Psoas muscle (tissue), 8 donors: ENCODE results near the gene SWSAP1. TPM values are rescaled to one million over a fixed set of nuclear protein-coding genes. Genes with fewer than 3 reads are reported as not detected.

Experiments used
- ATAC-seq, 4 donors: fragments of 200-7000 bp; cut with Tn5 transposase; one replicate each; pipeline ENCODE4 v1.9.1; 2020; ENCODE audit warnings: moderate library complexity in 3 of 4, mild to moderate bottlenecking in 2 of 4
- DNase-seq, 2 donors: peaks; one replicate each; pipeline ENCODE4 v3.0.0-alpha.2; 2020
- H3K27ac ChIP-seq: fragments of 200-600 bp; one replicate; pipeline ENCODE4 v1.8.0; 2022
- H3K27me3 ChIP-seq, 3 donors: fragments of 200-600 bp in 1 of 3; one replicate each; pipeline versions ENCODE4 v1.6.1 to v1.8.0; 2013 to 2022; ENCODE audit warnings: low read length in 2 of 3, mild to moderate bottlenecking in 2 of 3, moderate library complexity in 1 of 3; ENCODE audit not compliant: insufficient read depth in 3 of 3
- H3K36me3 ChIP-seq, 2 donors: fragments of 200-600 bp in 1 of 2; one replicate each; pipeline versions ENCODE4 v1.6.1 to v1.8.0; 2013 to 2022; ENCODE audit warnings: low read depth in 1 of 2, mild to moderate bottlenecking in 1 of 2, moderate library complexity in 1 of 2; ENCODE audit not compliant: insufficient read depth in 1 of 2
- H3K4me1 ChIP-seq: fragments of 200-600 bp; one replicate; pipeline ENCODE4 v1.8.0; 2022
- H3K4me3 ChIP-seq: fragments of 200-600 bp; one replicate; pipeline ENCODE4 v1.8.0; 2022; ENCODE audit warnings: mild to moderate bottlenecking
- H3K9me3 ChIP-seq: fragments of 200-600 bp; one replicate; pipeline ENCODE4 v1.8.0; 2022
- CTCF ChIP-seq: fragments of 200-600 bp; IDR thresholded peaks from one replicate; pipeline ENCODE4 v1.8.0; 2022; ENCODE audit warnings: antibody characterized with exemption
- WGBS, 3 donors: extraction: QIAGEN DNeasy Blood & Tissue Kit; methylation state at CpG; one replicate each; pipeline versions ENCODE4 v1.1.6 to v1.1.7; 2013; 5-methylcytosine and 5-hydroxymethylcytosine counted together
- intact Hi-C, 2 donors: fragments of 100-400 bp; cut with DNase I; formaldehyde crosslinking; loops; one replicate each; pipeline versions ENCODE4 v1.11.0 to v1.14.2; 2022
- polyA plus RNA-seq, 3 donors: library from polyadenylated mRNA; stranded (reverse); fragments of 200-250 nt; gene quantifications; one replicate each; pipeline ENCODE4 v1.2.3, GENCODE V29; 2013
- total RNA-seq, 4 donors: library from RNA; stranded (reverse); fragmentation: NEBNext Ultra II Directional in 2 of 4; extraction: Animal tissue kit (Norgen Biotek cat#: 25700) in 2 of 4; gene quantifications; one replicate each; pipeline versions ENCODE4 v1.2.1 to v1.2.4, GENCODE V29; 2021 to 2023
- donor health status: healthy with polysubstance abuse.
- donor health status: DM: no; HTN: no; CAD: no; lungs with moderate emphysema.
- donor health status: Bipolar disorder and iron deficiency.
- donor health status: healthy.
- donor health status: DM: yes; HTN: yes; CAD: no.
- donor health status: DM: no; HTN: no; CAD: no.
- donor health status: DM: no; HTN: no; CAD: no.
- donor health status: DM: yes; HTN: yes; CAD: no.

SWSAP1 gene
- total and polyA plus RNA-seq, 7 donors: 1.1 to 3.9 (median 1.7) TPM

- intact Hi-C loops: no loop called here
- Histone ChIP-seq H3K36me3 (peaks cover 0 to 26% of the 10 kb centered on the region in 2 donors), H3K4me3 (peak within 1 kb of the TSS; percentile 64), H3K27ac (peak within 1 kb of the TSS; percentile 42), H3K9me3 (no peaks in the 10 kb centered on the region), H3K4me1 (peaks cover 5% of the 10 kb centered on the region), H3K27me3 (no peaks in the 10 kb centered on the region)
- 3 to 13% (median 4%) methylated on average over 35 to 60 of the region's 62 CpGs for WGBS, 3 donors
- TF ChIP-seq CTCF: no peak
- DNase-seq: peak; percentile 96
- peak; percentile 93 to 99 (median 98) for ATAC-seq
These were observed 19.0 kb upstream of the SWSAP1 start, which contains the start of gene PLPPR2 for GRCh38 chr19:11355160-11356073. Gene PLPPR2 (plus strand): TSS chr19:11355432. CDS start chr19:11357674, 2,242 bp downstream.

GRCh38 chr19:11356074-11356397, 18.4 kb upstream of the SWSAP1 start:
- peak overlapping the region; percentile 64 for H3K4me3 ChIP-seq
- intact Hi-C loops: no loop called here
- H3K4me1 ChIP-seq: peaks cover 5% of the 10 kb centered on the region
- no peaks in the 10 kb centered on the region for H3K27me3 ChIP-seq
- H3K27ac ChIP-seq: peak overlapping the region; percentile 42
- TF ChIP-seq CTCF: no peak
- H3K9me3 ChIP-seq: no peaks in the 10 kb centered on the region
- WGBS, 3 donors: 80 to 84% (median 81%) methylated on average over 6 of the region's 6 CpGs
- DNase-seq (no peak), ATAC-seq (peak in 1 of 4 donors; percentile 8)
- peaks cover 0 to 31% of the 10 kb centered on the region in 2 donors for H3K36me3 ChIP-seq

- peaks cover 0 to 37% of the 10 kb centered on the region in 2 donors for H3K36me3 ChIP-seq
- no peak for TF ChIP-seq CTCF
- H3K27ac ChIP-seq: no peak overlapping the region
- no peak for ATAC-seq
- no peaks in the 10 kb centered on the region for H3K9me3 ChIP-seq
- no peak for DNase-seq
- peaks cover 5% of the 10 kb centered on the region for H3K4me1 ChIP-seq
- 80 to 87% (median 83%) methylated on average over 10 to 11 of the region's 11 CpGs for WGBS, 3 donors
- intact Hi-C loops: no loop called here
- no peak overlapping the region for H3K4me3 ChIP-seq
- no peaks in the 10 kb centered on the region for H3K27me3 ChIP-seq
These were observed 17.6 kb upstream of the SWSAP1 start for GRCh38 chr19:11356676-11357550.

GRCh38 chr19:11359421-11359820, 15.0 kb upstream of the SWSAP1 start:
- H3K4me3 ChIP-seq: no peak overlapping the region
- H3K27ac ChIP-seq: no peak overlapping the region
- 79 to 86% (median 86%) methylated on average over 11 of the region's 11 CpGs for WGBS, 3 donors
- intact Hi-C loops: no loop called here
- H3K27me3 ChIP-seq: no peaks in the 10 kb centered on the region
- TF ChIP-seq CTCF: no peak
- no peak for ATAC-seq
- no peak for DNase-seq
- H3K4me1 ChIP-seq: peaks cover 5% of the 10 kb centered on the region
- no peaks in the 10 kb centered on the region for H3K9me3 ChIP-seq
- peaks cover 0 to 58% of the 10 kb centered on the region in 2 donors for H3K36me3 ChIP-seq
